ENCODE data around the gene DMC1. TPM values are rescaled to one million over a fixed set of nuclear protein-coding genes. Genes with fewer than 3 reads are reported as not detected.

The DMC1 gene
- total RNA-seq, 4 donors from 2014 or later = 2.1 to 10.8 (median 4.5) TPM

GRCh38 chr22:38566726-38567504 lies 3.1 kb downstream of the DMC1 start:
- DNase-seq (ENCODE audit: low spot score in 2 of 2) = no peak
- no peaks in the 10 kb centered on the region for H3K36me3 ChIP-seq
- H3K27ac ChIP-seq = peak overlapping the region in 2 of 4 donors; percentile 92 to 95
- no peaks in the 10 kb centered on the region for H3K27me3 ChIP-seq
- H3K9me3 ChIP-seq = no peaks in the 10 kb centered on the region
- H3K4me1 ChIP-seq = peaks cover 0 to 44% (median 11%) of the 10 kb centered on the region in 4 donors
- TF ChIP-seq POLR2A (IDR thresholded peaks at IDR 0.05) (no peak), EP300 (IDR thresholded peaks at IDR 0.05) (no peak), CTCF (IDR thresholded peaks at IDR 0.05) (no peak)
- 30 to 40% methylated on average over 3 of the region's 3 CpGs for WGBS, 2 donors
- H3K4me3 ChIP-seq = no peak overlapping the region

- 93 to 95% methylated on average over 1 of the region's 1 CpG for WGBS, 2 donors
- no peak for DNase-seq (ENCODE audit: low spot score in 2 of 2)
- Histone ChIP-seq H3K36me3 (no peaks in the 10 kb centered on the region), H3K4me3 (no peak overlapping the region), H3K4me1 (peaks cover 0 to 31% (median 5%) of the 10 kb centered on the region in 4 donors), H3K9me3 (no peaks in the 10 kb centered on the region), H3K27me3 (no peaks in the 10 kb centered on the region), H3K27ac (no peak overlapping the region)
- TF ChIP-seq EP300 (IDR thresholded peaks at IDR 0.05) (no peak), POLR2A (IDR thresholded peaks at IDR 0.05) (no peak), CTCF (IDR thresholded peaks at IDR 0.05) (no peak)
Measured at GRCh38 chr22:38565441-38565840, 4.5 kb downstream of the DMC1 start.

GRCh38 chr22:38564669-38565068 lies 5.3 kb downstream of the DMC1 start:
- H3K36me3 ChIP-seq = no peaks in the 10 kb centered on the region
- H3K4me1 ChIP-seq = peaks cover 0 to 29% (median 5%) of the 10 kb centered on the region in 4 donors
- no peak for DNase-seq (ENCODE audit: low spot score in 2 of 2)
- 88 to 91% methylated on average over 2 of the region's 2 CpGs for WGBS, 2 donors
- H3K27ac ChIP-seq = no peak overlapping the region
- TF ChIP-seq EP300 (IDR thresholded peaks at IDR 0.05) (no peak), POLR2A (IDR thresholded peaks at IDR 0.05) (no peak), CTCF (IDR thresholded peaks at IDR 0.05) (no peak)
- no peaks in the 10 kb centered on the region for H3K27me3 ChIP-seq
- no peaks in the 10 kb centered on the region for H3K9me3 ChIP-seq
- H3K4me3 ChIP-seq = no peak overlapping the region

- WGBS, 2 donors = 80 to 81% methylated on average over 3 of the region's 3 CpGs
- TF ChIP-seq POLR2A (IDR thresholded peaks at IDR 0.05) = no peak
- TF ChIP-seq EP300 (IDR thresholded peaks at IDR 0.05) = no peak
- no peak for TF ChIP-seq CTCF (IDR thresholded peaks at IDR 0.05)
- H3K4me3 ChIP-seq = no peak overlapping the region
- no peaks in the 10 kb centered on the region for H3K36me3 ChIP-seq
- DNase-seq (ENCODE audit: low spot score in 2 of 2) = no peak
- no peak overlapping the region for H3K27ac ChIP-seq
- no peaks in the 10 kb centered on the region for H3K27me3 ChIP-seq
- no peaks in the 10 kb centered on the region for H3K9me3 ChIP-seq
- H3K4me1 ChIP-seq = no peaks in the 10 kb centered on the region
Measured at GRCh38 chr22:38554281-38554680, 15.7 kb downstream of the DMC1 start.

GRCh38 chr22:38549101-38549894 lies 20.7 kb downstream of the DMC1 start:
- no peak for TF ChIP-seq POLR2A (IDR thresholded peaks at IDR 0.05)
- TF ChIP-seq EP300 (IDR thresholded peaks at IDR 0.05) = no peak
- TF ChIP-seq CTCF (IDR thresholded peaks at IDR 0.05) = no peak
- no peaks in the 10 kb centered on the region for H3K36me3 ChIP-seq
- H3K9me3 ChIP-seq = peaks cover 0 to 1% (median 0%) of the 10 kb centered on the region in 4 donors
- H3K27ac ChIP-seq = no peak overlapping the region
- no peak overlapping the region for H3K4me3 ChIP-seq
- 85 to 87% methylated on average over 7 of the region's 7 CpGs for WGBS, 2 donors
- no peaks in the 10 kb centered on the region for H3K27me3 ChIP-seq
- no peaks in the 10 kb centered on the region for H3K4me1 ChIP-seq
- DNase-seq (ENCODE audit: low spot score in 2 of 2) = no peak

All from tibial nerve (tissue), 4 donors.